Left cardiac atrium (tissue), 4 donors: ENCODE results near the gene NARS2. TPM values are rescaled to one million over a fixed set of nuclear protein-coding genes. Genes with fewer than 3 reads are reported as not detected.
"Not testable (repeated sequence)": the region's sequence is repeated elsewhere in the genome, so short reads cannot be mapped to it uniquely, and the experiment has no call there.

ENCODE experiments used
- ATAC-seq, 2 donors: fragments of 200-7000 bp; cut with Tn5 transposase; one replicate each; pipeline ENCODE4 v1.9.1; 2020; ENCODE audit warnings: mild to moderate bottlenecking in 2 of 2, moderate library complexity in 2 of 2
- DNase-seq: peaks from one replicate; pipeline ENCODE4 v3.0.0-alpha.2; 2020
- intact Hi-C, 2 donors: fragments of 100-400 bp; cut with DNase I; formaldehyde crosslinking; loops; one replicate each; pipeline versions ENCODE4 v1.14.1 to v1.15.1; 2022 to 2023
- total RNA-seq, 2 donors: library from RNA; stranded (reverse); fragmentation: NEBNext Ultra II Directional; extraction: Animal tissue kit (Norgen Biotek cat#: 25700); gene quantifications; one replicate each; pipeline ENCODE4 v1.2.1, GENCODE V29; 2021
- donor health status: DM: no; HTN: yes; CAD: no.
- donor health status: DM: no; HTN: yes; CAD: no; lungs with severe emphysema.
- donor health status: DM: yes; HTN: yes; CAD: no.
- donor health status: Dilated cardiomyopathy.

NARS2 gene
- total RNA-seq, 2 donors from 2014 or later: 11.2 to 11.8 TPM

DNA sequence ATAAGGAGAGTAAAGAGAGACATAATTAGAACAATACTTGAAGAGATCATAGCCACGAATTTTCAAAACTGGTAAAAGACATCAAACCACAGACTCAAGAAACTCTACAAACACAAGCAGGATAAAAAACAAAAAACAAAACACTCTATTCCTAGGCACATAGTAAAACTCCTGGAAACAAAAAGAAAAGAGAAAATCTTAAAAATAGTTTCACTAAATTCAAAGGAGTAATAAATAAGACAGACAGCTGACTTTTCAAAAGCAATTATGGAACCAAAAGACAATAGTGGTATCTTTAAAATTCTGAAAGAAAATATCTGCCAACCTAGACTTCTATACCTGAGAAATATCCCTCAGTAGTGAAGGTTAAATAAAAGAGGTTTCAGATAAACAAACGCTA, 9.2 kb upstream of the NARS2 start:
- intact Hi-C loops: no loop called here
- DNase-seq: no peak
- ATAC-seq: no peak

DNA sequence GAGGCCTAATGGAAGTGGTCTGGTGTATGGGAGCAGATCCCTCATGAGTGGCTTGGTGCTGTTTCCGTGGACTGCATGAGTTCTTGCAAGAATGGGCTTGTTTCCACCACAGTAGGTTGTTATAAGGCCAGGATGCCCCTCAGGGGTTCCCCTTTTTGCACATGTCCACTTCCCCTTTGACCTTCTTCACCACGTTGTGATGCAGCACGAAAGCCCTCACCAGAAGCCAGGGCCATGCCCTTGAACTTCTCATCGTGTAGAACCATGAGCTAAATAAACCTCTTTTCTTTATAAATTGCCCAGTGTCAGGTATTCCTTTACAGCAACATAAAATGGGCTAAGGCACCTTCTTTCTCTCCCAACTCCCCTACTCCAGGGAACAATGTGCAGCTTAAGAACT, 2.8 kb upstream of the NARS2 start:
- intact Hi-C loops: no loop called here
- ATAC-seq (no peak), DNase-seq (no peak)

DNA sequence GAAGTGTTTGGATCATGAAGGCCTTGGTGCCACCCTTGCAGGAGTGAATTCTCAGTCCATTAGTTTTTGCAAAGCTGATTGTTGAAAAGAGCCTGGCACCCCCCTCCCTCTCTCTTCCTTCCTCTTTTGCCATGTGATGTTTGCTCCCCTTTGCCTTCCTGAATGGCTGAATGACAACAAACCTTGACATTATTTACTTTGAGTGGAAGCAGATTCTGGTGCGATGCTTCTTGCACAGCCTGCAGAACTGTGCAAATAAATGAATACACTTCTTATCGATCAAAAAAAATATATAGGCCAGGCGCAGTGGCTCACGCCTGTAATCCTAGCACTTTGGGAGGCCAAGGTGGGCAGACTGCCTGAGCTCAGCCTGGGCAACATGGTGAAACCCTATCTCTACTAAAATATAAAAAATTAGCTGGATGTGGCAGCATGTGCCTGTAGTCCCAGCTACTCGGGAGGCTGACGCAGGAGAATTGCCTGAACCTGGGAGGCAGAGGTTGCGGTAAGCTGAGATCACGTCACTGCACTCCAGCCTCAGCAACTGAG, 2.0 kb upstream of the NARS2 start:
- no peak for DNase-seq
- intact Hi-C loops: no loop called here
- no peak for ATAC-seq

DNA sequence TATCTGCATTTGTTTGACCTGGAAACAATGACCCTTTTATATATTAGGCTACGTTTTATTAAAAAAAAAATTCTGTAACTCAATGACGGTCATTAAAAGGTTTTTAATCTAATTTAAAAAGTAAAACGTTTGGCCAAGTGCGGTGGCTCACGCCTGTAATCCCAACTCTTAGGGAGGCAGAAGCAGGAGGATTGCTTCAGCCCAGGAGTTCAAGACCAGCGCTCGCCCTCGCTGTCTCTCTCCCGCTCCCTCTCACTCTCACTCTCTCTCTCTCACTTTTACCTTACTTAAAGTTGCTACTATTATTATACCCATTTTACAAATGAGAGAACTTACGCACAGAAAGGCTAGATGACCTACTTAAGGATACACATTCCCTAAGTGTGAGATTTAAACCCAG, 814 bp upstream of the NARS2 start:
- no peak for ATAC-seq
- intact Hi-C loops: no loop called here
- no peak for DNase-seq

DNA sequence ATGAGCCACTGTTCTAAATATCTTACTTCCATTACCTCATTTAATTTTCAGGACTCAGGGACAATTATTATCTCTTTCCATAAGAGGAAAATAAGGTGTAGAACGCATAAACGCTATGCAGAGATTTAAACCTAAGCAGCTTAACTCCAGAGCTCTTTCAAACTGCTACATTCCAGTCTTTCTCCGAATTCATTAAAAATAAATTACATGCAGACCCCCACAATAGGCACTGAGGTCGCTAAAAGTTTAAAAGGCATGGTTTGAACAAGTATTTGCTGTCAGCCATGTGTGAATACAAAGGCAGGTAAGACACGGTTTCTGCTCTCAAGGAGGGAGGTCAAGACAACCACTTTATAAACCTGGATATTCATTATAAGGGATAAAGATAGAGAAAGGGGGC, 983 bp downstream of the NARS2 start:
- DNase-seq (no peak), ATAC-seq (no peak)
- intact Hi-C loops: no loop called here

DNA sequence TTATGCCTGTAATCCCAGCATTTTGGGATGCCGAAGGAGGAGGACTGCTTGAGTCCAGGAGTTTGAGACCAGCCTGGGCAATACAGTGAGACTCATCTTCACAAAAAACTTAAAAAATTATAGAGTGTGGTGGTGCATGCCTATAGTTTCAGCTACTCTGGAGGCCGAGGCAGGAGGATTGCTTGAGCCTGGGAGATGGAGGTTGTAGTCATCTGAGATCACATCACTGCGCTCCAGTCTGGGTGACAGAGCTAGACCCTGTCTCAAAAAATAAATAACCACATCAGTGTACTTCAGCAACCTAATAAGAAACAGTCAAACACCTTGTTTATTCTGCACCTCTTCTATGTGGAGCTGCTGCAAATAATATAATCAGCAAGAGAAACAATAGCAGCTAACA, 1.4 kb downstream of the NARS2 start:
- no peak for ATAC-seq
- intact Hi-C loops: no loop called here
- no peak for DNase-seq

DNA sequence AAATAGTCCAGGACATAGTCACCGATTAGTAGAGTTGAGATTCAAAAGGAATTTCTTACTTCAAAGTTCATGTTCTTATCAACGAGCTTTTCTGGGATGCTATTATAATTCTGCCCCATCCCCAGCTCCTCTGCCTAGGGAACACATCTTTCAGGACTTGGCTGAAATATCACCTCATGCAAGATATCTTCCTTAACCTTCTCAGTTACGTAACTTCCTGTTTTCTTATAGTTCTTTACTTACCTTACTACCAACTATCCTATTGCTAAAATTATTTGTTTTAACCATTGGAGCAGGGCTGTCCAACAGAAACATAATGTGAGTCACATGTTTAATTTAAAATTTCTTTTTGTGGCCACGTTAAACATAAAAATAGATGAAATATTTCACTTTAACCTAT, 2.3 kb downstream of the NARS2 start:
- intact Hi-C loops: no loop called here
- ATAC-seq (no peak), DNase-seq (no peak)

DNA sequence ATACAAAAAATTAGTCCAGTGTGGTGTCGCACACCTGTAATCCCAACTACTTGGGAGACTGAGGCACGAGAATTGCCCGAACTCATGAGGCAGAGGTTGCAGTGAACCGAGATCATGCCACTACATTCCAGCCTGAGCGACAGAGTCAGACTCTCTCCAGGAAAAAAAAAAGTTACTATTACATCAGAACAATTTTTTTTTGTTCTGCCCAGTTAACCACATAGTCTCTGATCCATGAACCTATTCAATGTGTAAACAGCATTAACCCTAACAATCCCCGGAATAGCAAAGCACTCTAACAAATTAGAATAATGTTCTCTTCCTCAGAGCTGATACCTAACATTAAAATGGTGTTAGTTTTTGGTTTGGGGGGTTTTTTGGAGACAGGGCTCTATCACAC, 4.6 kb downstream of the NARS2 start:
- intact Hi-C loops: no loop called here
- ATAC-seq (no peak), DNase-seq (no peak)

DNA sequence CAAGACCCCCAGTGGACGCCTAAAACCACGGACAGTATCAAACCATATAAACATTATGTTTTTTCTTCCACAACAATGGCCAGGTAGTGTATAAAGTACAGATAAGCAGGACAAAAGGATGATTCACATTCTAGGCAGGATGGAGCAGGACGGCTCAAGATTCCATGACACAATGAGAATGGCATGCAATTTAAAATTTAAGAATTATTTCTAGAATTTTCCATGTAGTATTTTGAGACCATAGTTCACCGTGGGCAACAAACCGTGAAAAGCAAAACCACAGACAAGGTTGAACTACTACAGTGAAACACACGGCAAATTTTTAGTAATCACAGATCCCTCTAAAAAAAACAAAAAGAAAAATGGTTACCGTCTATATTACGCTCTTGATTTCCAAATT, 7.5 kb downstream of the NARS2 start:
- no peak for ATAC-seq
- intact Hi-C loops: no loop called here
- DNase-seq: no peak

DNA sequence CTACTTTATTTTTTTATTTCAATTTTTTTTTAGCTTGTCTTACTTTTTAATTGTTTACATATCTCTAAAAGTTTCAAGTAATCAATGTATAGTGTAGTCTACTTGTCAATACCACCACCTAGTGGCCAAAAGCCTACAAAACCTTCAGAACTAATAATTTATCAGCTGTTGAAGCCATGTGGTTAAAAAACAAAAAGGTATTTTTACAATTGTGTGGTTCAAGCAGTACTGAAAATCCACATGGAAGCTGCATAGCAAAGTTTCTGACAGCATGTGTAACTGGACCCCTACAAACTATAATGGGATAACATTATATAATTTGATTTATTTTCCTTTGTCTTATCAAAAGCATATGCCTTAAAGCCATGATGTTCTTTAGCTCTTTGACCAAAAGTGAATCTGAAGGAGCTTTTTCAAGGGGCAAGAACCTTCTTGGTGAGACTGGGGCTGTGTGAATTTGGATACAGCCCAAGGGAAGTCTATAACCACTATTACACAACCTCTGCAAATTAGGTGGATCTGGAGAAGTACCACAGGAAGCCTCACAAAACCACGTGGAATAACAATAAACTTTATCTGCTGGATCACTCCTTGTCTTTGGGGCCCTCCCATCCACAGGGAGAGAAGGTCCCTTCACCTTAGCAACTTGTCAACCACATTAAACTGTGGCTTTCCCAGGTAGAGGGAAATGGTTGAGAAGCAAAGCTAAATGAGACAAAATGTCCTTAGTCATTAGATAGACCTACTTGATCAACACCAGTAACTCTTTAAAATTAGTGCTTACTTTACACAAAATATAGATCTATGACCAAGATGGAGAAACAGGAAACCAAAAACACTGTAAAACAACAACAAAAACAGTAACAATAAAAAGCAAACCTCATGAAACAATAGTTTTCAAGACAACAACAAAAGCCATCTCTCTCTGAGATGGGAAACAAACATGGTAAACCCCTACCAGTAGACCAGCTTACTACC, 9.9 kb downstream of the NARS2 start:
- DNase-seq: no peak
- peak; percentile 55 to 58 for ATAC-seq
- intact Hi-C loops: loop anchor here (5.0 kb wide), 4 partner anchors 142 to 417 kb away; partner anchors contain the start of gene GAB2 (in 1 of the 2)

DNA sequence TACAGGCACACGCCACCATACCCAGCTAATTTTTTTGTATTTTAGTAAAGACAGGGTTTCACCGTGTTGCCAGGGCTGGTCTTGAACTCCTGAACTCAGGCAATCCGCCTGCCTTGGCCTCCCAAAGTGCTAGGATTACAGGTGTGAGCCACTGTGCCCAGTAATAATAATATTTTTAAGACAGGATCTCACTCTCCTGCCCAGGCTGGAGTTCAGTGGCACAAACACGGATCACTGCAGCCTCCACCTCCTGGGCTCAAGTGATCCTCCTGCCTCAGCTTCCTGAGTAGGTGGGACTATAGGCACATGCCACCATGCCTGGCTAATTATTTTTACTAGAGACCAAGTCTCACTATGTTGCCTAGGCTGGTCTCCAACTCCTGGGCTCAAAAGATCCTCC, 10.6 kb downstream of the NARS2 start:
- not testable (repeated sequence) for ATAC-seq

DNA sequence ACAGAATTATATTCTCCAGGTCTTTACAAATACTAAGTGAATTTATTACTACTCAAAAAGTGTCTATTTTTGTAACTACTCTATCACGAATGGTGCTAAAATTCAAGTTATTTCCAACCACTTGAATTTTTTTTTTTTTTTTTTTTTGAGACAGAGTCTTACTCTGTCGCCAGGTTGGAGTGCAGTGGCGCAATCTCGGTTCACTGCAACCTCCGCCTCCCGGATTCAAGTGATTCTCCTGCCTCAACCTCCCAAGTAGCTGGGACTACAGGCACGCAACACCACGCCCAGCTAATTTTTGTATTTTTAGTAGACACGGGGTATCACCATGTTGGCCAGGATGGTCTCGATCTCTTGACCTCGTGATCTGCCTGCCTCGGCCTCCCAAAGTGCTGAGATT, 11.6 kb downstream of the NARS2 start:
- ATAC-seq, DNase-seq: not testable (repeated sequence)

More for the DNA sequence above, 10.6 kb downstream of the NARS2 start:
- intact Hi-C loops: loop anchor here (5.0 kb wide), 4 partner anchors 142 to 417 kb away; partner anchors contain the start of gene GAB2 (in 1 of the 2)
- DNase-seq: not testable (repeated sequence)

DNA sequence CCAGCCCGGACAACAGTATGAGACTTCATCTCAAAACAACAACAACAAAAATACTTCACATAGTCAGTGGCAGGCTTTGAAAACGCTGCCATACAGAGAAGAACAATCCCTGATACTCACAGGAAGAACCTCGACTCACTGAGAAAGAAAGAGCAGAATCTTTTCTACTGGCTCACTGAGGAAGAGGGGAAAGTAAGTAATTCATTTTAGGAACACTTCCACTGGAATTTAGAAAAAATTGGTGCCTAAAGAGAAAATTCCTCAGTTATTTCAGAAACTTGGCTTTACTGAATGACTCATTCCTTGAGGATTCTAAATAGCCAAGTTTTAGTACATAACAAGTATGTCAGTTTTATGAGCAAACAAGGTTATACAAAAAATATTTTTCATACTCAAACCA, 12.3 kb downstream of the NARS2 start:
- intact Hi-C loops: loop anchor here (2.0 to 5.0 kb wide), 5 partner anchors 140 to 415 kb away; partner anchors contain the start of gene GAB2 (in 1 of the 2)
- peak in 1 of 2 donors; percentile 30 for ATAC-seq

More for the DNA sequence above, 11.6 kb downstream of the NARS2 start:
- intact Hi-C loops: loop anchor here (2.0 to 5.0 kb wide), 5 partner anchors 141 to 416 kb away; partner anchors contain the start of gene GAB2 (in 1 of the 2)

DNA sequence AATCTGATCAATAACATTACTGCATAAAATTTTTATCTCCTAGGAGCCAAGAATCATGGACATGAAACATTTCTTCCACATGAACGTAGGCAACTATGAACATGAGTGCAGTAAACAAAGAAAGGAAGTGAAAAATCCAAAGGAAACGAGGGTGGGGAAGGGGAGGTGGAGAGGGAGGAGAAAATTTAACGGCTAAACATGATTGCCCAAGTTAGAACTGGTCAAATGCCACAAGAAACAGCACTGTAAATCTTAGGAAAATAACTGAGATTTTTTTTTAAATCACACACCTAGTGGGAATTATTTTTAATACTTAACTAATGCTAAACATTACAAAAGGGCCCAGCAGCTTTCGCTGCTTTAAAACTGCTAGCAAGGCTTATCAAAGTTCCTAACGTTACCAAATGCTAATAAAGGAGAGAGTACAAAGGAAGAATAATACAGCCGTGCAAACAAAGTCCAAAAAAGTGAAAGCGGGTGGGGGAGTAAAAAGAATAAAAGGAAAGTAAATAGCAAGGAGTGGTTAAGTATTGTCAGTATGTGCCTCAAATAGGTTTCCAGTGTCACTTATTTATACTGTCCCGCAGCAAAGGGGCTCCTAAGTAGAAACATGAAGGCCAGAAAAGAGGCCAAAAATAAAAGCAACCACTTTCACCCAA, 13.7 kb downstream of the NARS2 start:
- DNase-seq: no peak
- intact Hi-C loops: loop anchor here (5.0 kb wide), 4 partner anchors 139 to 414 kb away; partner anchors contain the start of gene GAB2 (in 1 of the 2)
- ATAC-seq: peak; percentile 38 to 50

More for the DNA sequence above, 12.3 kb downstream of the NARS2 start:
- no peak for DNase-seq

DNA sequence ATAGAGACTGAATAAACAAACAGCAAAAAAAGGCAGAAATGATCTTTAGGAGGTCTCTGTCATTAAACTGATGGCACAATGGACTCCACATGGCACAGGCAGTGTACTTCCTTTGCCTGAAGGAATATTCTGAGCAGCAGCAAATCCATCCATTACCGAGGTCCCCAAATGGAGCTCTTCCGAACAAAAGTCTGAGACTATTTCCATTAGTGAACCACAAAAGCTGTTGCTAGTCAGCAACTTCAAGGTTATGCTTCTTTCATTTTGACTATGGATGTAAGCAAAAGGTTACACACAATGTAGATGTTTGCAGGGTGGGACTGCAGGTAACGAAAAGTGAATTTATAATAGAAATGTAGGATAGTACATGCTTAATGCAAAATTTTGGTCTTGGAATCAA, 14.5 kb downstream of the NARS2 start:
- DNase-seq (no peak), ATAC-seq (no peak)
- intact Hi-C loops: loop anchor here (5.0 kb wide), 4 partner anchors 138 to 413 kb away; partner anchors contain the start of gene GAB2 (in 1 of the 2)

DNA sequence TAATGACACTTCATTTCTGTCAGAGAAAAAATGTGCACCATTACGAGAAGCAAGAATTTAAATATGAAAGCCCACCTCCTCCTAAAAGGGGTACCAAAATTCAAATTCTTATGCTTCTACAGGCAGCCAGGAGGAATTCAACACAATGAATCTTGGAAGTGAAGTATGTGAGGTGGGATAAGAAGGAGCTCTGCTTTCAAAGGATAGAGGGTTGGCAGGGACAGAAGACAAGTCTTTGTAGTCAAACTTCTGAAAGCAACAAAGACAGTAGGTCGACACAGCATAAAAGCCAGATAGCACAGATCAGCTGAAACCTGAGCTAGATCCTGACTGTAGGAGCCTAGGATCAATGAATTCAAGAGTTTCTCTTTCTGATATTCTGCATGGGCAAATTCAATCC, 17.4 kb downstream of the NARS2 start:
- DNase-seq (no peak), ATAC-seq (no peak)
- intact Hi-C loops: no loop called here

DNA sequence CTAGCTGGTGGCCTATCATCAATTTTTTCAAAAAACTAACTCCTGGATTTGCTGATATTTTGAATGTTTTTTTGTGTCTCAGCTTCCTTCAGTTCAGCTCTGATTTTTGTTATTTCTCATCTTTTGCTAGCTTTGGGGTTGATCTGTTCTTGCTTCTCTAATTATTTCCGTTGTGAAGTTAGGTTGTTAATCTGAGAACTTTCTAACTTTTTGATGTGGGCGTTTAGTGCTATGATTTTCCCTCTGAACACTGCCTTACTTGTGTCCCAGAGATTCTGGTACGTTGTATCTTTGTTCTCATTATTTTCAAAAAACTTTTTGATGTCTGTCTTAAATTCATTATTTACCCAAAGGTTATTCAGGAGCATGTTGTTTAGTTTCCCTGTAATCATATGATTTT, 19.1 kb downstream of the NARS2 start:
- DNase-seq: no peak
- ATAC-seq: no peak
- intact Hi-C loops: no loop called here

DNA sequence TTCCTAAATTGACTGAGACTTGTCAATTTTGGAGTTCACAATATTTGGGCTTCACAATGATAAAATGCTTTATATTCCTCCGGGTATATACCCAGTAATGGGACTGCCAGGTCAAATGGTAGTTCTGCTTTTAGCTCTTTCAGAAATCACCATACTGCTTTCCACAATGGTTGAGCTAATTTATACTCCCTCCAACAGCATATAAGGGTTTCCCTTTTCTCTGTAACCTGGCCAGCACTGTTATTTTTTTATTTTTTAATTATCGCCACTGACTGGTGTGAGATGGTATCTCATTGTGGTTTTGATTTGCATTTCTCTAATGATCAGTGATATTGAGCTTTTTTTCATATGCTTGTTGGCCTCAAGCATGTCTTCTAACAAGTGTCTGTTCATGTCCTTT, 21.8 kb downstream of the NARS2 start:
- DNase-seq: no peak
- ATAC-seq: no peak
- intact Hi-C loops: no loop called here

DNA sequence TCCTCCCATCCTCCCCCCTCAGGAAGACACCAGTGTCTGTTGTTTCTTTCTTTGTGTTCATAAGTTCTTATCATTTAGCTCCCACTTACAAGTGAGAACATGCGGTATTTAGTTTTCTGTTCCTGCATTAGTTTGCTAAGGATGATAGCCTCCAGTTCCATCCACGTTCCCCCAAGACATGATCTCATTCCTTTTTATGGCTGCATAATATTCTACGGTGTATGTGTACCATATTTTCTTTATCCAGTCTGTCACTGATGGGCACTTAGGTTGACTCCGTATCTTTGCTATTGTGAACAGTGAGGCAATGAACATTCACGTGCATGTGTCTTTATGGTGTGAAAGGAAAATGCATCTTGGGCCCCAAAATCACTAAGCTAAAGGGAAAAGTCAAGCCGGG, 22.5 kb downstream of the NARS2 start:
- ATAC-seq, intact Hi-C loops, DNase-seq: not testable (repeated sequence)

DNA sequence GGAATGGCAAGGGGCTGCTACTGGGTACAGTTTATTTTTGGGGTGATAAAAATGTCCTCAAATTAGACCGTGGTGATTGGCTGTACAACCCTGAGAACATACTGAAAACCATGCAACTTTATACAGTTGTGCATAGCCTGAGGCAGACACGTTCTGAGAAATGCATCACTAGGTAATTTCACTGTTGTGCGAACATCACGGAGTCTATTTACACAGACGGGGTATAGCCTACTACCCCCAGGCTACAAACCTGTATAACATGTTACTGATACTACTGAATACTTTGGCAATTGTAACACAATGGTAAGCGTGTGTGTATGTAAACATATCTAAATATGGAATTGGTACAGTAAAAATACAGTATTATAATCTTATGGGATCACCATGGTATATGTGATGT, 23.6 kb downstream of the NARS2 start:
- DNase-seq (no peak), ATAC-seq (no peak)
- intact Hi-C loops: no loop called here
